D721Med (cell line): ENCODE results near the gene TCEAL2.
"Not testable (repeated sequence)": the region's sequence is repeated elsewhere in the genome, so short reads cannot be mapped to it uniquely, and the experiment has no call there.

ENCODE experiments used
- DNase-seq: peaks from one replicate; pipeline ENCODE4 v3.0.0; 2011; ENCODE audit warnings: low spot score; ENCODE audit not compliant: insufficient read length
- FAIRE-seq: peaks from 2 replicates; lab custom pipeline; 2011; peaks lifted over from hg19 to GRCh38; lab: Jason Lieb, UNC
- TF ChIP-seq, protein P1 (sequence below): IDR thresholded peaks from 2 replicates; pipeline ENCODE4 v1.5.1; 2012; ENCODE audit warnings: mild to moderate bottlenecking, control low read depth; ENCODE audit not compliant: insufficient read depth; ENCODE audit errors: missing control alignments

TCEAL2 gene

DNA sequence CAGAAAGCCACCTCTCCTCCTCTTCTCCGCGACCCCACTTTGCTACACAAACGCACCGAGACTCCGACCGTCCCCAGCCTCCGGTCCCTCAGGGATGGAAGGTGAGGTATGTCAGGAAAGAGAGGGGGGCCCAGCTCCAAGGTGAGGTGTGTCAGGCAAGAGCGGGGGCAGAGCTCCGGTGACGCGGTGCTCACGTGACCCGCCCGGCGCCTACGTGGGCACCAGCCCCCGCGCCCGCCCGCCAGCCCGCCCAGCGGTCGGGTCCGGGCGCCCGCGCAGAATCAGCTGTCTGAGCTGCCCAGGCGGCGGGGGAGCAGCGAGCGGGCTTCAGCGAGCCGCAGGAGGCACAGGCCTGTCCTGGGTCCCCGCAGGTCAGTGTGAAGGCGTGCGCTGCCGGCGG, at the start of gene TCEAL2:
TSS of gene TCEAL2 (plus strand) at position 244 of the 400 bp plus-strand sequence. CDS start 1,152 bp downstream, outside the sequence.
- not testable (repeated sequence) for FAIRE-seq, DNase-seq

DNA sequence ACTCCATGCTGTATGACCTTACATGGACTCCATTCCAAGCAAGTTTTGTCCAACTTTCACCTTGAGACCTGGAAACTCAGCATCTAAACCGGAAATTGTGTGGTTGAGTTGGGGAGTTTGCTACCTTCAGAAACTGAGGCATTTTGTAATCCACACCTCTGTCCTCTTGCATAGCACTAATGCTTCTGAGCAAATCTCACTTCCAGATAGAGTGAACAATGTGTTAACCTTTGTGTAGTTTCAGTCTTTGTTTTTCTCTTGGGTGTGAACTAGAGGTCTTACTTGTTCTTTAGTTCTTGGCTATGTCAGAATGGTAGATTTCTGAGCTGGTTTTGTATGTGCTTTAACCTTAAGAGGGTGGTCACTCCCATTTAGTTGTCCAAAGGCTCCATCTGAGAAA, 48.1 kb upstream of the TCEAL2 start:
- TF ChIP-seq, protein P1, sequence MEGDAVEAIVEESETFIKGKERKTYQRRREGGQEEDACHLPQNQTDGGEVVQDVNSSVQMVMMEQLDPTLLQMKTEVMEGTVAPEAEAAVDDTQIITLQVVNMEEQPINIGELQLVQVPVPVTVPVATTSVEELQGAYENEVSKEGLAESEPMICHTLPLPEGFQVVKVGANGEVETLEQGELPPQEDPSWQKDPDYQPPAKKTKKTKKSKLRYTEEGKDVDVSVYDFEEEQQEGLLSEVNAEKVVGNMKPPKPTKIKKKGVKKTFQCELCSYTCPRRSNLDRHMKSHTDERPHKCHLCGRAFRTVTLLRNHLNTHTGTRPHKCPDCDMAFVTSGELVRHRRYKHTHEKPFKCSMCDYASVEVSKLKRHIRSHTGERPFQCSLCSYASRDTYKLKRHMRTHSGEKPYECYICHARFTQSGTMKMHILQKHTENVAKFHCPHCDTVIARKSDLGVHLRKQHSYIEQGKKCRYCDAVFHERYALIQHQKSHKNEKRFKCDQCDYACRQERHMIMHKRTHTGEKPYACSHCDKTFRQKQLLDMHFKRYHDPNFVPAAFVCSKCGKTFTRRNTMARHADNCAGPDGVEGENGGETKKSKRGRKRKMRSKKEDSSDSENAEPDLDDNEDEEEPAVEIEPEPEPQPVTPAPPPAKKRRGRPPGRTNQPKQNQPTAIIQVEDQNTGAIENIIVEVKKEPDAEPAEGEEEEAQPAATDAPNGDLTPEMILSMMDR = no peak
- FAIRE-seq (no peak), DNase-seq (no peak)

DNA sequence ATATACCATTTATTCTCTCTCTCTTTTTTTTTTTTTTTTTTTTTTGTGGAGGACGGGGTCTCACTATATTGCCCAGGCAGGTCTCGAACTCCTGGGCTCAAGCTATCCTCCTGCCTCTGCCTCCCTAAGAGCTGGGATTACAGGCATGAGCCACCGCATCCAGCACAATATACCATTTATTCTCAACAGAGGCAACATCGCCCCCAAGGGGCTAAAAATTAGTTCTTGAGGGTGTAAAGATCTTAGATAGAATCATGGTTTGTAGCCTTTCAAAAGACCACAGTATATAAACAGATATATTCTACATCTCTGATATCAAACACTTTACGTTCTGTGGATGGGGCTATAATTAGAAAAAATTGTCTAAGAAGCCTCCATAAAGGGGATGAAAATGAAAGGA, 39.8 kb upstream of the TCEAL2 start:
- no peak for FAIRE-seq
- no peak for DNase-seq
- TF ChIP-seq, protein P1 = no peak

DNA sequence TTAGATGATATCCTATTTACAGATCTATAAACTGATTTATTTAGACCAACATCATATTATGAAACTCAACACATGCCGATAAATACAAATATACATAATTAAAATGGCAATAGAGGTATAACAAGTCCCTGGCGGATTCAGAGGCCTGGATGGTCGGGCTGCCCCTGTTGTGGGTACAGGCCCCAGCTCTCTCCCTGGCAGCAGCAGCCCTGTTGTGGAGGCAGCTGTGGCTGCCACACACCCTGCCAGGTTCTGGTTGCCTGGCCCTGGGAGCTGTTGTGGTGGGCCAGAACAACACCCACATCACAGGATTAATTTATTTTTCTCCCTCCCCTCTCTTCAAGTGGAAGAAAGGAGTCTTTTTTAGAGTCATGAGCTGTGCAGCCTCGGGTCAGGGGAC, 12.1 kb upstream of the TCEAL2 start:
- DNase-seq (no peak), FAIRE-seq (no peak)
- TF ChIP-seq, protein P1 = no peak

DNA sequence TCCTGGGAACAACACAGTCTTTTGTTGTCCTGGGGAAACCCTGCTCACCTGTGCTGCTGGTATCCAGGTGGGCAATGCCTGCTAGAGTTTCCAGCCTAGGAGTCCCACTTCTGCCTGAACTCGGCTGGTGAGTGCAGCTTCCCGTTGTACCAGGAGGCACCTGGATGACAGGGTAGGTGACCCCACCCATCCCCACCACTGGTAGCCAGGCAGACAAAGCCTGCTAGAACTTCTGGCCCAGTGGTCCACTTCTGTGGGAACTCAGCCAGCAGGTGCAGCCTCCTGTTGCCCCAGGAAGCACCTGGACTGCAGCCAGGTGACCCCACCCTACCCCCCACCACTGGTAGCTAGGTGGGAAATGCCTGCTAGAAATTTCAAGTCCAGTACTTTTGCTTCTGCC, 9.7 kb upstream of the TCEAL2 start:
- DNase-seq = no peak
- FAIRE-seq = no peak
- TF ChIP-seq, protein P1 = no peak

DNA sequence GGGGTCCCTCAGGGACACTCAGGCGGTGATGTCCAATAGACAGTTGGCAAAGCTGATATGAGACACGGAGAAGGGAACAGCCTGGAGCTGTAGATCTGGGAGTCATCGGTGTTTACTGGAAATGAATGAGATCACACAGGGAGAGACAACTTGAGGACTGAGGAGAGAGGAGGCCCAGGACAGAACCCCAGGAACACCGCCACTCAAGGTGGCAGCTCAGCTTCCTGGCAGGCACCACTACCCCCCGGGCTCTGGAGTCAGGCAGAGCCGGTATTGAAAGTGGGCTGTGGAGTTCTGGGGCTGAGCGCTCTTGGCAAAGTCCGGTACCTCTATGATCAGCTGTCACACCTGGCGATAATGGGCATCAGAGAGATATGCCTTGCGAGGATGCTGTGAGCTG, 465 bp upstream of the TCEAL2 start:
- not testable (repeated sequence) for FAIRE-seq, DNase-seq

DNA sequence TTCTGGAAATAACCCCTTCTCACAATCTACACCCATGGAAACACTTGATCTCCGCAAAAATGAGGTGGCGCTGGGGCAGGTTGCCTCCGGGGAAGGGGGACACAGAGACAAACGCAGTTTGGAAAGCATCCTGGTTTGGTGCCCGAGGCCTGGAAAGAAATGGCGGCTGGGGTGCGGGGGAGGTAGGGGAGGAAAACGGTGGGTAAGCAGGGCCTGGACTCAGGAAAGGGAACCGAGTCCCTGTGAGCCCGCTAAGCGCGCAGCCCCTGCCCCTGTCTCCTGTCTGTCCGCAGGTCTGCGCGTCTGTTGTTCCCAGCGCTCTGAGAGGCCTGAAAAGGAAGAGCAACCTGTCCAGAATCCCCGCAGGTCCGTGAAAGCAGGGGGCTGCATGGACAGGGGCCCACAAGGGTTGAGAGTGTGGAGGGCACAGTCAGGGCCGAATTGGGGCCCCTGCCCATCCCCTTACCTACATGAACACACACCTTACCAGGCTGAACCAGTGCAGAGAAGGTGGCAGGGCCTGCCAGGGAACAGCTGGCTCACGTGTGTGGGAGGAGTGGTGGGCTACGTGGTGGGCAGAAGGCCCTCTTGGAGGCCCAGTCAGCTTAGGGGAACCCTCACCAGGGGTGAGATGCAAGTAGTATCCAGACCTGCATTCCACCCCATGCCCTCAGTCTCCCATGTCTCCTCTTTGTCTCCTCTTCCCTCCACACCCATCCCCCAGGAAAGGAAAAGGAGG, 770 bp downstream of the TCEAL2 start:
- DNase-seq, FAIRE-seq: not testable (repeated sequence)

DNA sequence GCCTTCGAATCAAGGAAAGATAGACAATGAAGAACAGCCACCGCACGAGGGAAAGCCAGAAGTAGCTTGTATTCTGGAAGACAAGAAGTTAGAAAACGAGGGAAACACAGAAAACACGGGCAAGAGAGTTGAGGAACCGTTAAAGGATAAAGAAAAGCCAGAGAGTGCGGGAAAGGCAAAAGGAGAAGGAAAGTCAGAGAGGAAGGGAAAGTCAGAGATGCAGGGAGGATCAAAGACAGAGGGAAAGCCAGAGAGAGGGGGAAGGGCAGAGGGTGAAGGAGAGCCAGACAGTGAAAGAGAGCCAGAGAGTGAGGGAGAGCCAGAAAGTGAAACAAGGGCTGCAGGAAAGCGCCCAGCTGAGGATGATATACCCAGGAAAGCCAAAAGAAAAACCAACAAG, 1.4 kb downstream of the TCEAL2 start:
- FAIRE-seq = no peak
- TF ChIP-seq, protein P1 = no peak
- DNase-seq = no peak

DNA sequence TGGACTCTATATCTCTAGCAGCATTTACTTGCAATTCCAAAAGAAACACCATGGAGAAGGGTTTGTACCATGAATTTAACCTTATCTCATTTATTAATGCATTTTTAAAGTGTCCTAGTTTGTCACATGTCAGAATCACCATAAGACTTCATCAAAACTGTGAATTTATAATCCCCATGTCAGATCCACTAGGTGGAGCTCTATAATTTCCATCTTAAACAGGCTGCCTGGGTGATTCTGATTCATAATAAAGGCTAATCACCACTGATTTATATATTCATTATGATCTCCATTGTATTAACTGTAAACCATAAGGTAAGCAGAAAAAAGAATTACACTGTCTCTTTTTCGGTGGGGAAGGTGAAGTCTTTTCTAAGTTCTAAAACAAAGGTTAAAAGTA, 4.0 kb downstream of the TCEAL2 start:
- TF ChIP-seq, protein P1 = peak; percentile 41

More for the DNA sequence above, 4.0 kb downstream of the TCEAL2 start:
- FAIRE-seq (peak; percentile 6), DNase-seq (no peak)
